ENCODE results near the gene RSU1.

Gene RSU1

DNA sequence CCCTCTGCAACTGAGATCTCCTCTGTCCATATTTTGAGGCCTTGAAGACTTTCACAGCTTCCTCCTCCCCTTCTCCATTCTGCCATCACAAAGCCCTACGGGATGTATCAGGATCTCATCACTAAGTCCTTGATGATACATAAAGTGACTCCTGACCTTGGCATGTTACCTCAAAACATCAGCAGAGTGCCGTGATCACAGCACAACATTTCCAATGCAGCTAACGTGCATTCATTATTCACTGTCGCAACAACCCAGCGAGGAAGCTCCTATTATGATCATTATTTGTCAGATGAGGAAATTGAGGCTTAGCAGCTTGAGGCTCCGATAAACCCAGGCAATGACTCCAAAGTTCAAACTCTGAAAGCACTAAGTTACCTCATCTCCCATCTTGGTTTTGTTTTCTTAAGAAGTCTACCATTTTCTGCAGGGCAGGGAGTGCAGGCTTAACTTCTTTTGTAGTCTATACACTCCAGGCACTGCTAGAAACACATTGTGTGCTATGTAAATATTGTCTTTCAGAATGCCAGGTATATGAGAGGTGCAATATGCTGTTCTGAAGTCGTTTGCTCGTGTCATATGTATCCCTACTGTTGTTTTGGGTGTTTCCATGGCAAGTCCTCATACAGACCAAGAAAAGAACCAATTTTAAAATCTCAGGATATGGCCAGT, 215.0 kb downstream of the RSU1 start:
- DNase-seq = no peak

DNA sequence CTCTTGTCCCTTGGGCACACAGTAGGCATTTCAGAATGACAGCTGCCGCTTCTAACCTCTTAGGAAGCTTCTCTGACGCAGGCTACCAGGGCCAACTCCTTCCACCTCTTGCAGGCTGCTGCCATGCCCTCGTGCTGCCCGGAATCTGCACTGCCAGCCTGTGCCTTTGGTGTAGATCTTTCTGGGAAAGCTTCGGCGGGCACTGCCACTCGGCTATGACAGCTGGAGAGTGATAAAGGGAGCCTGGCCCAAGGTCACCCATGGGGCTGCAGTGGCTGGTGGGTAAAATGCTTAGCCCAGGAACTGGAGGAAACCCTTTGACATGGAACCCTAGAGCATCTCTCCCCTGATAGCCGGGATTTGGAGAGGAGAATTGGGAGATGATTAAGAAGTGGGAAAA, 217.6 kb downstream of the RSU1 start:
- DNase-seq = no peak

DNA sequence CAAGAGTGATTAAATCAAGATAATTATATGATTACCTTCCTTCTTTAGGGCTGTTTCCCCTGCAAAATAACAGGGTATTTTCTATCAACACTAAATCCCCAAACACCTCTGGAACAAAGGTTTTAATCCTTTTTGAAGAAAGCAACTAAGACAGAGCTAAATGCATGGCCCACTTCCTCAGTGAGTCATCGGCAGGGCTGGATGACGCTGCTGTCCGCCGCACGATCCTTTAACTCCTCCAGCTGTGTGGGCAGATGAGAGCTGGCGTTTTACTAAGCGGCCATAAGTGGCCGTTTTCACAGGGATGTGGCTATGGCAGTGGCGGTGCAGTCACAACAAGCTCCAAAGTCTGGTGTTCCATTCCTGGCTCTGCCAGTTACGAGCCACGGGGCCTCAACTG, 219.6 kb downstream of the RSU1 start:
- no peak for DNase-seq

GRCh38 chr10:16592378-16592777, 224.8 kb downstream of the RSU1 start:
- no peak for DNase-seq

DNA sequence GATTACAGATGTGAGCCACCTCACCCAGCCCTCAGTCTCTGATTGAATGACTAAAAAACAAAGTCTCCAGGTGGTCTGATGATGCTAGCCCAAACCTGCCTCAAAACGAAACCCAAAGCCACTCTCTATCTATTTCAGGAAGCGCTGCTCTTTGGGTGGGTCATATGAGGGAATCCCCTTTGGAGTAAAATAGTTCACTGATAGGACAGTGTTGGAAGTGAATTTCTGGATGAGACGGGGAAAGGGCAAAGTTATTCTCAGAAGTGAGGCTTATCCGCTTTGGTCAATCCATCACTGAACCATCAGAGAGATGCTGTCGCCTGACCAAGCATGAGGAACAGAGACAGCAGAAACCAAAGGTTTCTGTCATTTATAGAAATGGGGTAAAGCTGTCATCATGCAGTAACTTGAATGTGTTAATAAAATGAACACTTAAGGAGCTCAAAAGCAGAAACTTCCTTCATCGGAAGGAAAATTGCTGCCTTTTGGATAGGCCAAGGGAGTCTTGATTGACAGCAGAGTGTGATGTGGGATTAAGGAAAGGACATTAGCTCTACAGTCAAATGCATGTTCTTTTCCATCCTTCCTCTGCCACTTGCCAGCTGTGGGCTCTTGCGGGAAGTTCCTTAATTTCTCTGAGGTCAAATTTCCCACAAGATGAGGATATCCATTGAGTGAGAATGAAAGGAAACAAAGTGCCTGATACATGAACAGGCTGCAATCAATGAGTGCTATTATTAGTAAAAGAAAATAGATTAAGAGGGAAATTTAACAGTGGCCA, 230.7 kb downstream of the RSU1 start:
- DNase-seq = no peak

DNA sequence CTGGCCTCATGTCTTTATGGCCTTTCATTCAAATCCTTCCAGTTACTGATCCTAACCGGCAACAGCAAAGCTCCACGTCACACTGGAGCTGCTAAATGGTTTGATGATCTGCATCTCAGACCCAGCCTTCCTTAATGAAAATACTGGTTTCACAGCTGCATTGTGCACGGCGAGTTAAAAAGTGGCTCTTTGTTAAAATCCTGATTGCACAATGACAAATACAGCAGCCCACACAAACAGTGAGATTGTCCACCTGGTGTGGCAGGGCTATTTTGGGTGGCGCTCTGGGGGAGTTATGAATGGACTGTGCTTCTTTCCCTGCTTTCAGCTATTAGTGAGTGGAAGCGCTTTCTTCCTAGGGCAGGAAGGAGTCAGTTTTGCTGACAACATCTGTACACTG, 232.1 kb downstream of the RSU1 start:
- DNase-seq = no peak

GRCh38 chr10:16583382-16583781, 233.8 kb downstream of the RSU1 start:
- no peak for DNase-seq

DNA sequence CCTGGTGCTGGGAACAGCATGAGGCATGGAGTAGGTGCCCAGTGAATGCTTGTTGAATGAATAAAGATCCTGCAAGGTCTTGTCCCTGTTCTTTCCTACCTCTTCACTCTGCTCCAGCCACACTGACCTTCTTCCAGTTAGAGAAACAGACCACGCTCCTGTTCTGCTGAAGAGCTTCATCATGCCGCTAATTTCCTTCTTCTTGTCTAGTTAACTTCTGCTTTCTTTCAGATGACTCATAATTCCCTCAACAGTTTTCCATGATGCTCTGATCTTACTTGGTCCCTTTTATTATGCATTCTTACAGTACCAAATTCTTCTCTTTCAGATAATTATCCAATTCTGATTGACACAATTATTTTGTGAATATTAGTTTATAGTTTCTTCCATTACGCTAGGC, 236.0 kb downstream of the RSU1 start:
- no peak for DNase-seq

DNA sequence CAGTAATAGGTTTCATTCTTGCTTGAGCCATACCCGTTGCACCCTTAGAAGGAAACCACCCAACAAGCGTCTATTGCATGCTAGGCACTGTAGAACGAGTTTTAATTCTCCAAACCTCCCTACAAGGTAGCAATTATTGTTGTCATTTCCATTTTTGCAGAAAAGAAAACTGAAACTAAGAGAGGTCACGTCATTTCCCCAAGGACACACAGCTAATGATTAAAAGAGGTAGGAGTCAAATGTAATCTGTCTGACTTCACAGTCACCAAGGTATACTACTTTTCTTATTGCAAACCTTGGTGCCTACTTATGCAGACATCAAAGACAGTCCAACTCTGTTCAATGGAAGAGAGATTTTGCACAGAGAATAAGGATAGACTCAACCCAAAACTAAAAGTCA, 246.5 kb downstream of the RSU1 start:
- no peak for DNase-seq

DNA sequence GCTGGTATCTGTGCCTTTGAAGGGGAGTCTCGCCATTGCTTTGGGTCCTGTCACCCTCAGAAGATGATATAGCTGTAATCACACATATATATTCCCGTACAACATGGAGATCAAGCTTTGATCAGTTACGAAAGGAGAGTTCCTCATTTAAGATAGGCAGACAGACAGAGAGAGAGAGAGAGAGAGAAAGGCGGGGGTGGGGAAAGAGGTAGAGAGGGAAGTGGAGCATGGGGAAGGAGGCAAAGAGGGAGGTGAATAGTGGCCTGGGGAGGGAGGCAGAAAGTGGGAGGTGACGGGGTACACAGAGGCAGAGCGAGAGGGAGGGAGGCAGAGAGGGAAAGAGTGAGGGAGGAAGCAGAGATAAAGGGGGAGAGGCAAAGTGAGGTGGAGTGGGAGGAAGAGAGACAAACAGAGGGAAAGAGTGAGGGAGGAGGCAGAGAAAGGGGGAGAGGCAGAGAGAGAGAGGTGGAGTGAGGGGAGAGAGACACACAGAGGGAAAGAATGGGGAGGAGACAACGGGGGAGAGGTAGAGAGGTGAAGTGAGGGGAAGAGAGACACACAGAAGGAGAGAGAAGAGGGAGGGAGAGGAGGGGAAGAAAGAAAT, 250.9 kb downstream of the RSU1 start:
- no peak for DNase-seq

DNA sequence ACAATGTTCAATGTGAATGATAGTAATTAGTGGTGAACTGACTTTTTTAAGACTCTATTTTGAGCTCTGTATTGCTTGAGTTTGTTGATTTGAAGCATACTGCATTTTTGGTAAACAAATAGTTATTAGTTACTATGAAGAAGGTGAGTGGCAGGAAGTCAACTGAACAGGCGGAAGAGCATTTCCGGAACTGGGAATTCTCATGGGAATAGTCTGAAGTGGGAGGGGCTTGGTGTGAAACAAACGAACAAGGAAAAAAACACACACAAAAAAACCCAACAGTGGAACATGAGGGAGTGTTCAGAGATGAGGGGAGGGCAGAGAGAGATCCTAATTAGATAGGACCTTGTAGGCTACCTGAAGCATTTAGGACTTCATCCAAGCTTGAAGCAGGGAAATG, 251.6 kb downstream of the RSU1 start:
- no peak for DNase-seq

DNA sequence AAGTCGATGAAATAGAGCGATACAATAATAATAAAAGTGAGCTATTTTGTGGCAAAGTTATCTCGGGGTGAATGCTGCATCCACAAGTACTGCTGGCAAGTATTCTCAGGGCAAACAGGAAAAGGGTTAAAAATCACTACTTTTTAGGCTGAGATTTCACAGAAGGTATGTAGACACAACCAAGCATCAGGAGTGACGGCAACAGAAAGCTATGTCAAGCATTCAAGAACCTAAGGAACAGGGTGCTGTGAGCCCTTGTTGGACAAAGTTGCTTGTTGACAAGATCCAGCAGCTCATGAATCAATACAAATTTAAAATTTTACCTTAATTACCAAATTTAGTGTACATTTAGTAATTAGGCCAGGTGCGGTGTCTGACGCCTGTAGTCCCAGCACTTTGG, 254.3 kb downstream of the RSU1 start:
- no peak for DNase-seq

DNA sequence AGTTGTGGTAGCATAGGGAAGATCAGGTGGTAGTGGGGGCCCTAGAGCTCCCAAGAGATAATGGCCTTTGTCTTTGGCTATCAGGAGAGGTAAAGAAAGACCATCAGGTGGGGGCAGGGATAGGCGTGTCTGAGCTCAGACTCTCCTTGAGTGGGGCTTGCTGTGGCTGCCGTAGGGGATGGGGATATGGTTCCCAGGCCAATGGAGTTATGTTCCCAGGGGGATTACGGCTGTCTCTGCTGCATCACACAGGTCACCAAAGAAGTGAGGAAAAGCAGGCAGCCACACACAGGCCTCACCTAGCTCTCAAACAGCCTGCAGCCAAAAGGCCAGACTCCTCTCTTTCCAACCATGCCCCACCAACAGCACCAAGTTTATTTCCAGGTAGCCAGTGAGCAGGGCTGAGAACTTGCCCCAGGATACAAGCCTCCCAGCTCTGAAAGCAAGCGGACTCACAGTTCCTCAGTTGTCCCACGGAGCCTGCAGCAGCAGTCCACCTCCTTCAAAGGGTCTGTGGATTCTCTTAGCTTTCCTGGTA, 257.9 kb downstream of the RSU1 start:
- no peak for DNase-seq

DNA sequence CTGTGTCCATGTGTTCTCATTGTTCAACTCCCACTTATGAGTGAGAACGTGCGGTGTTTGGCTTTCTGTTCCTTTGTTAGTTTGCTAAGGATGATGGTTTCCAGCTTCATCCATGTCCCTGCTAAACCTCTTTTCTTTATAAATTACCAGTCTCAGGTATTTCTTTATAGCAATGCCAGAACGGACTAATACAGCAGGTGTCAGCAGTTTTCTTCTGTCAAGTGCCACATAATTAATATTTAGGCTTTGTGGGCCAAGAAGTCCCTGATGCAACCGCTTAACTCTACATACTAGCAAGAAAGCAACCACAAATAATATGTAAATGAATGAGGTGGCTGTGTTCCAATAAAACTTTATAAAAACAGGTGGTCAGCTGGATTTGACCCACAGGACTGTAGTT, 269.3 kb downstream of the RSU1 start:
- DNase-seq = no peak

DNA sequence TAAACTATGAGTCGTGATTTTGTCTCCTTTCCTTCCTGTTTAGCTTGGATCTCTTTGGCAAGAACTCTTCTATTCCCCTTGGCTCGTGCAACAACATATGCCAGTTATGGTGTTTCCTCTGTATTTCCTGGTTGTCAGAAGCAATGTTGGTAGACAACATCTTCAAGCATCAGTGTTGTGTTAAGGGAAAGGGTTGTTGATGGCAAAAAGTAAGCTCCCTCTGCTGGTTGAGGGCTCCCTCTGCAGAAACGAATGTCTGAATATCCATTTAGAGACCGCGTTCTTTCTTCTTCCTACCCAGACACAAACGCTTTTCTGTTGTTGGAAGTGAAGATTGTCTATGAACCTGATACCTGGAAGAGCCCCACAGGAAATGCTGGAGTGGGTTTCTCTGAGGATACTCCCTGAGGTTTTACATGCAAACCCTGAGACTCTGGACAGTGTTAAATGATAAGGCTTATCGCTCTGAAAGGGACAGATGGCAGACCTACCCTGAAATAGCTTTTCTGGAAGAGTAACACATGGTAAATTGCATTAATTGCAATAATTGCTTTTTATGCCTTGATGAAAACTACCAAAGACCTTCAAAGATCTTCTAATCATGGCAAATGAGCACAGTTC, 272.0 kb downstream of the RSU1 start:
- DNase-seq = no peak

GRCh38 chr10:16544591-16544990, 272.6 kb downstream of the RSU1 start:
- no peak for DNase-seq

DNA sequence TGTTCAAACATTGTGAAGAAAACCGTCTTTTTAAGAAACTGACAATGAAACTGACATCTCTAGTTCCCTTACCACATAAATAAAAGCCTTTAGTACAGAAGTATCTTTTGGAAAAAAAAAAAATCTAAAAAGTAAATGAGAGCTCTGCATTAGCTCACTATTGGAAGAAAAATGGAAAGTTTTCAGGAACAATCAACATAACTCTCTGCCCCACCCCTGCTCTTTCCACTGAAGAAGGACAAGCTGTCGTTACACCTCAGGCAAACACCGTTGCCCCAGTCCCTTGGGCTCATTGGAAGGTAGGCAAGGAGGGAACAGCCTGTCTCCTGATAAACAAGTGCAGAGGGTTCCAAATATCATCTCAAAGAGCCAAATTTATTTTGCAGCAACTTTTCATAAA, 273.1 kb downstream of the RSU1 start:
- DNase-seq = no peak

Measured in right kidney (tissue), 1 donor.